NCI-H146 treated with DMSO at 0.1 percent for 48 hours (cell line): Measurements from ENCODE around the gene TESMIN.

ENCODE experiments used
- DNase-seq: peaks from one replicate; lab custom pipeline; 2025; ENCODE audit not compliant: unreplicated experiment; lab: John Stamatoyannopoulos, UW

Gene TESMIN

DNA sequence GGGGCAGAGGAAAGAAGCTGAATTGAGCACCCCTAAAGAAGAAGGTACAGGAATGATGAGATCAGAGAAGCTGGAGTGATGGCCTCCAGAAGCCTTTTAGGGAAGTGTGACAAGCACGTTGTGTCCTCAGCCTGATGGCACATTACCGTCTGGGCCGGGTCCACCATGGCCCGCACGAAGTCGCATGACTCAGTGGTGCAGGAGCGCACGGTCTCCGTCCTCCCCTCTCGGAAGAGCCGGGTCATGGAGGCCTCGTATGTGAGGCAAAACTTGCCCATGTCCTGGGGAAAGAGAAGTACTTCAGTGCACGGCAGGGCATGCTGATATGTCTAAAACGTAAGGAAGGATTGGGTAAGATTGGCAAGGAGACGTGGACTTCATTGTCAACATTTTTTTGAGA is 11.2 kb upstream of the TESMIN start:
- DNase-seq = no peak

DNA sequence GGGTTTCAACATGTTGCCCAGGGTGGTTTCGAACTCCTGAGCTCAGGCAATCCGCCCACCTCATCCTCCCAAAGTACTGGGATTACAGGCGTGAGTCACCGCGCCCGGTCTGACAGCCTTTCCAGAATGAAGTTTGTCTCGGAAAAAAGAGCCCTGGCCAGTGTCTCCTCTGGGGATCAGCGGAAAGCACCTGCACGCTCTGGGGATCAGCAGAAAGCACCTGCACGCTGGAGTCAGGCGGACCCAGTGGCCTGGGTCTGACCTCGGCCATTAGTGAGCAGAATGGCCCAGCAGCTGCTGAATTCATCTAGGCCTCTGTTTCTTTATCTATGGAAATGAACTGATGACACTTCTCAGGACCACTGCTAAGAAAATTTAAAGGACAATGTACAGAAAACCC is 10.5 kb upstream of the TESMIN start:
- DNase-seq = peak; percentile 73

GRCh38 chr11:68759991-68760390 is 8.7 kb upstream of the TESMIN start:
- no peak for DNase-seq

GRCh38 chr11:68757711-68758110 is 6.4 kb upstream of the TESMIN start:
- DNase-seq = no peak

DNA sequence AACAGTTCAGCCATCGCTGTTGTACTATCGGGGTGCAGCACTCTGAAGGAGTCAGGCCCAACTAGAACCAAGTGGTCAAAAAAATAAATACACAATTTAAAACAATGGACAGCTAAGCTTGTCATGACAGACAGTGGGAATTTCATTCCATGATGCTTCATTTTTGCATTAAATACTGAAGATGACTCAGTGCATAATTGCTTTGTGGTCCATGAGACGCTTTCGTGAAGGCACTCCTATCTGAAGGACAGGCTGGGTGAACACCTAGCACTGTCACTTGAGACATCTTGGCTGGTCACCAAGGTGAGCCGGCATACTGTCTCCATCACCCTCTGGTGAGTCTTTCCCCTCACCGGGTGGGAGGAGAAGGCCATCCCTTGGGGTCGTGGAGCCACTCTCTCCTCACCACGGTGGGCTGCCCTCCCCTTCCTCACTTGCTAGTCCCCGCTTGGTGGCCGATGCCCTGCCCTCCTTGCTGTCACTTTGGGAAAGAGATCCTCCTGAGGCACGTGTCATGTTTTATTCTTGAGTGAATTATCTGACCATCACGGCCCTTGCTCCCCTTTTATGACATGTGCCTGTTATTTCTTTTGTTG is 4.9 kb upstream of the TESMIN start:
- DNase-seq = no peak

GRCh38 chr11:68753300-68753699 is 2.0 kb upstream of the TESMIN start:
- DNase-seq = no peak

DNA sequence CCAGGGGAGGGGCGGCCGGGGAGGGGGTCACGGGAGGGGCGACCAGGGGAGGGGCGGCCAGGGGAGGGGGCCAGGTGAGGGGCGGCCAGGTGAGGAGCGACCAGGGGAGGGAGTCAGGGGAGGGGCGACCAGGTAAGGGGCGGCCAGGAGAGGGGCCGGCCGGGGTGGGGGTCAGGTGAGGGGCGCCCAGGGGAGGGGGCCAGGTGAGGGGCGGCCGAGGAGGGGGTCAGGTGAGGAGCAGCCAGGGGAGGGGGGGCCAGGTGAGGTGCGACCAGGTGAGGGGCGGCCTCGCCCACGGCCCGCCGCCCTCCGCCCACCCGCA is 355 bp downstream of the TESMIN start:
- DNase-seq = no peak

DNA sequence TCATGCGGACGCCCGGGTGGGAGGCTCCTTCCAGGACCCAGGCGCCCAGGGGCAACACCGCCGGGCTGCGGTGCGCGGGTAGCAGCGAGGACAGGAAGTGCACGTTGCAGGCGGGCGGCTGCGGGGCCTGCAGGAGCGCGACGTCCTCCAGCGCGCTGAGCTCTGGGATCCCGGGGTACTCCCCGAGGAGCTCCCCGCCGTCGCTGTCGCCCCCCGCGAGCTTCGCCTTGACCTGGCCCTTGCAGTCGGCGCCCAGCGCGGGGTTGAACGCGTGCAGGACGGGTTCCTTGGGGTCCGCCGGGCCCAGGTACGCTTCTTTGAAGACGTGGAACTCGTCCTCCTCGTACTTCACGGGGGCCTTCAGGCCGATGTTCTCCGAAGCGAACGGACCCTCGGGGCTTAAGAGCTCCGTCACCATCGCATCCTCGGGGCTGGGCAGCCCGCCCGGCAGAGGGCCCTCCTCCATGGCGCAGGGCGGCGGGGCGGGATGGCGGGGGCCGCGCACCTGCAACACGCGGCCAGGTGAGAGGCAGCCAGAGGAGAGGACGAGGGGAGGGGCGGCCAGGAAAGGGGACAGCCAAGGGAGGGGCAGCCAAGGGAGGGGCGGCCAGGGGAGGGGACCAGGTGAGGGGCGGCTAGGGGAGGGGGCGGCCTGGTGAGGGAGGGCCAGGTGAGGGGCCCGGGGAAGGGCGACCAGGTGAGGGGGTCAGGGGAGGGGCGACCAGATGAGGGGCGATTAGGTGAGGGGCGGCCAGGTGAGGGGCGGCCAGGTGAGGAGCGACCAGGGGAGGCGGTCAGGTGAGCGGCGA is 921 bp downstream of the TESMIN start:
- DNase-seq = no peak

DNA sequence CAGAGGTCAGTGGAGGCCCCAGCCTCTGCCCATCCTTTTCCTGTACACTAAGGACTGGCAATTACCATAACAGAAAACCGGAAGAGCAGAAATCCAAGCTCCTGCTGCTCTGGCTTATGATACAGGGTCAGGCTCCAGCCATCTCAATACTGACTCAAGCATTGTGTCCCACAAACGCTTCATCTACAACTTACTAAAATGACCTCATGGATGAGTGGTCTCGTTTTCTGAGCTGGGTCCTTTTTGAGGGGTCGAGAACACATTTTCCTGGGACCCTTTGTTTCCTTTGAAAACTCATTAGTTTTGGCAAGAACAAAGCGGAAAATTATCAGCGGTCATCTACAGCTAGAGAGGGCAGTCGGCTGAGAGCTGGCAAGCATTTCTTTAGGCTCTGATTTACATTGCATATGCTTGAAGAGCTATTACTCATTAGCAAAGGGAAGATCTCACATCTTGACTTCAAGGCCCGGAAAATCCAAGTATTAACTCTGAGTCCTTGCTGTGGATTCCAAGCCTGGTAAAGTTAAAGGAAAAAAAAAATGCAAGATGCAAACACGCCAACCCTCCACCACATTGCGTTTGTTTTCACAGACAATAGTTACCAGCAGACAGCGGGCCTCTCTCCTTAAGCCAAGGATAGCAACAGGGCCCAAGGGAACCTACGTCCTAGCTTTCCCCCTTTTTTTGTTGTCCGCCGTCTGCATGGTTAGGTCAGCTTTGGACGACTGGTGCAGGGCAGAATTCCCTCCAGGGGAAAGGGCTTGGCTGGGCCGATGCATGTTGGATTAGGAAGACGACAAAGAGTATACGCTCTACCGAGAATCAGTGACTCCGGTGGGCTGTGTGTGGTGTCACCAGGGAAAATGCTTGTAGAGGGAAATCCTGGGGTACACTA is 1.8 kb downstream of the TESMIN start:
- peak; percentile 58 for DNase-seq

DNA sequence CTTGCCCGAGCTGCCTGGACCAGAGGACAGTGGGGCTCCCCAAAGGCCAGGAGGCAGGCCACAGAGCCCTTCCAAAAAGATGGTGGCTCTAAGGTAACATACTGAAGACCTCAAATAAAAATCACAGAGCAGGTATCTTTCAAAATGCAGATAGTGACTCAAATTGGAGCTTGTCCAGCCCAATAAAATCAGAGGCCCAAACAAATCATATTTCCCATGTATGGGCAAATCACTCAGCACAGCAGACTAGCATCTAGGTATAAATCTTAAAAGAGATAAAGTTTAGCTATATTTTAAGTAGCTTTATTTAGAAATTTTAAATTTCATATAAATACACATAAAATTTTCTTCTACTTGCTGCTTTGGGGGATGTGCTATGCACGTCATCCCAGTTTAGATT is 3.3 kb downstream of the TESMIN start:
- no peak for DNase-seq

DNA sequence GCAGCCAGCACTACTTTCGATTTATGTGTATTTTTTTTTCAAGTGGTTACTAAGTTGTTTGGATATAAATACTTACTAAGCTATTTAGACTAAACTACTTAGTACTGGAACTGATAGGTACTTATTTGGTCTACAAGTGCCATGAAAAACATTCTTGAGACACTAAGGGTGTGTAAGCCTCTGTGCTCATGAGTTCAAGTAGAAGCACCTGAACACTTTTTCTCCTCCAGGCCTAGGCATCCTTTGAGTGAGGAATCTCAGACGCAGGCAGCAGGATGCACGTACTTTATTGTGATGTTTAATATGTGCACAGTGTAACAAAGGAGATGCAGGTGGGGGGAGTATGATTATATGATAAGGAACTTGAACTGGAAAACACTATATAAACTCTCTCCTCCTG is 7.8 kb downstream of the TESMIN start:
- DNase-seq = no peak

- DNase-seq = no peak
These were observed 9.9 kb downstream of the TESMIN start for GRCh38 chr11:68741463-68741862.

DNA sequence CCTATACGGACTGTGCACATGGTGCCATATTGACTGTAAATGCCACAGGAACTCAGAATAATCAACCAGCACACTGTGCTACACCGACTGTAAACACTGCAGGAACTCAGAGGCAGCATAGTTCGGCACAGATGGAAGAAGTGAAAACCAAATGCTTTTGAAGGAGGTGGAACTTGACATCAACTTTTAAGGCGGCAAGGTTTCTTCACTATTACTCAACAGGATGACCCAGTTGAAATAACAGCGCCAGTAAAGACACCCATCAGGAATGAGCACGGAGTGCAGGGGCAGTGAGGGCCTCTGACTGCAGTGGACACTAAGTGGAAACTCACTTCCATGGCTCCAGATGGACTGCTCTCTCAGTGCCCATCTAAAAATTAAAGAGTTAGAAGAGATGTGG is 15.7 kb downstream of the TESMIN start:
- DNase-seq = no peak

GRCh38 chr11:68735125-68735524 is 16.2 kb downstream of the TESMIN start:
- no peak for DNase-seq

- no peak for DNase-seq
These were observed 17.2 kb downstream of the TESMIN start for GRCh38 chr11:68734111-68734510.

DNA sequence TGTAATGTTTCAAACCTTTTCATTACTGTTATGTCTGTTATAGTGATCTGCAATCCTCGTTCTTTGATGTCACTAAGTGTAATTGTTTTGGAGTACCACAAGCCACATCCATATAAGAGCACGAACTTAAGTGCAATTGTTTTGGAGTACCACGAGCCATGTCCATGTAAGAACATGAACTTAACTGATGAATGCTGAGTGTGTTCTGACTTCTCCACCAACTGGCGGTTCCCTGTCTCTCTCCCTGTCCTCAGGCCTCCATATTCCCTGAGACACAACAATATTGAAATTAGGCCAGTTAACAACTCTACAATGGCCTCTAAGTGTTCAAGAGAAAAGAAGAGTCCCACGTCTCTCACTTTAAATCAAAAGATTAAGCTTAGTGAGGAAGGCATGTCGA is 23.5 kb downstream of the TESMIN start:
- DNase-seq = peak; percentile 4

- no peak for DNase-seq
These were observed 27.0 kb downstream of the TESMIN start for GRCh38 chr11:68724293-68724692.

- no peak for DNase-seq
These were observed 29.2 kb downstream of the TESMIN start for GRCh38 chr11:68722143-68722542.

- DNase-seq = no peak
These were observed 30.2 kb downstream of the TESMIN start for GRCh38 chr11:68721075-68721474.

GRCh38 chr11:68715456-68716122 is 35.7 kb downstream of the TESMIN start:
- DNase-seq = no peak

GRCh38 chr11:68714060-68714856 is 37.1 kb downstream of the TESMIN start:
- DNase-seq = no peak
